Measurements from ENCODE around the gene SEC22C.

SEC22C gene

GRCh38 chr3:42498791-42499477 is 82.8 kb downstream of the SEC22C start:
- Histone ChIP-seq H3K36me3 (ENCODE audit: control insufficient read depth, insufficient read depth, low read length) (no peaks in the 10 kb centered on the region), H3K27me3 (replicated peaks; ENCODE audit: control insufficient read depth, insufficient read depth, low read length) (no peaks in the 10 kb centered on the region; the same call in none of the 2 replicates), H3K4me3 (replicated peaks; ENCODE audit: low read depth, low read length) (no peak overlapping the region)
- DNase-seq (ENCODE audit: extremely low read depth, insufficient read length), result no peak
- TF ChIP-seq, protein P1, sequence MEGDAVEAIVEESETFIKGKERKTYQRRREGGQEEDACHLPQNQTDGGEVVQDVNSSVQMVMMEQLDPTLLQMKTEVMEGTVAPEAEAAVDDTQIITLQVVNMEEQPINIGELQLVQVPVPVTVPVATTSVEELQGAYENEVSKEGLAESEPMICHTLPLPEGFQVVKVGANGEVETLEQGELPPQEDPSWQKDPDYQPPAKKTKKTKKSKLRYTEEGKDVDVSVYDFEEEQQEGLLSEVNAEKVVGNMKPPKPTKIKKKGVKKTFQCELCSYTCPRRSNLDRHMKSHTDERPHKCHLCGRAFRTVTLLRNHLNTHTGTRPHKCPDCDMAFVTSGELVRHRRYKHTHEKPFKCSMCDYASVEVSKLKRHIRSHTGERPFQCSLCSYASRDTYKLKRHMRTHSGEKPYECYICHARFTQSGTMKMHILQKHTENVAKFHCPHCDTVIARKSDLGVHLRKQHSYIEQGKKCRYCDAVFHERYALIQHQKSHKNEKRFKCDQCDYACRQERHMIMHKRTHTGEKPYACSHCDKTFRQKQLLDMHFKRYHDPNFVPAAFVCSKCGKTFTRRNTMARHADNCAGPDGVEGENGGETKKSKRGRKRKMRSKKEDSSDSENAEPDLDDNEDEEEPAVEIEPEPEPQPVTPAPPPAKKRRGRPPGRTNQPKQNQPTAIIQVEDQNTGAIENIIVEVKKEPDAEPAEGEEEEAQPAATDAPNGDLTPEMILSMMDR (IDR thresholded peaks at IDR 0.05; ENCODE audit: insufficient read depth, low read length, poor library complexity, severe bottlenecking), result no peak

DNA sequence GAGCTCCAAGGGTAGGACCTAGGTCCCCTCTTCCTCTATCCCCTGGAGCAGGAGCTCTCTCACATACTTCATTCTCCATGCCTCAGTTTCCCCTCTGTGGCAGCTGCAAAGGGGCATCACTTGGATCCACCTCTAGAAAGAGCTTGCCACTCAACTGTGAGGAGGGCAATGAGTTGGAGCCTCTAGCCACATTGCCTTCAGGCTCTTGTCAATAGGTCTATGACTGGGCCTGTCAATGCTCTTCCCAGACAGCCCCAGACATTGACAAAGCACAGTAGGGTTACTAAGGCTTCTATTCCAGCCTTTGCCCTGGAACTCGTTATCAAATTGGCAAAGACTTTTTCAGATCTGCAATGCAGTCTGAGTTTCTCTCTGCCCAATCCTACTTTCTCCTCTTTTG is 83.7 kb downstream of the SEC22C start:
- no peaks in the 10 kb centered on the region; the same call in none of the 2 replicates for H3K27me3 ChIP-seq (replicated peaks; ENCODE audit: control insufficient read depth, insufficient read depth, low read length)
- no peak for DNase-seq (ENCODE audit: extremely low read depth, insufficient read length)
- TF ChIP-seq, protein P1 (IDR thresholded peaks at IDR 0.05; ENCODE audit: insufficient read depth, low read length, poor library complexity, severe bottlenecking), result no peak

More for the DNA sequence above, 83.7 kb downstream of the SEC22C start:
- Histone ChIP-seq H3K36me3 (ENCODE audit: control insufficient read depth, insufficient read depth, low read length) (no peaks in the 10 kb centered on the region), H3K4me3 (replicated peaks; ENCODE audit: low read depth, low read length) (no peak overlapping the region)
